AG09309 (cell line): ENCODE measurements around the gene PCCA.

Source experiments
- DNase-seq: peaks from one replicate; pipeline ENCODE4 v3.0.0-alpha.2; 2010; ENCODE audit warnings: low read depth
- H3K4me3 ChIP-seq: 2 replicates; pipeline ENCODE4 v1.5.1; 2011; ENCODE audit warnings: mild to moderate bottlenecking, low read depth, low read length, moderate library complexity; ENCODE audit not compliant: control insufficient read depth
- CTCF ChIP-seq: IDR thresholded peaks from 2 replicates; pipeline ENCODE4 v1.5.1; 2011; ENCODE audit warnings: mild to moderate bottlenecking, low read depth, low read length, inconsistent platforms; ENCODE audit not compliant: insufficient read depth, control insufficient read depth; ENCODE audit errors: missing control alignments

The PCCA gene

DNA sequence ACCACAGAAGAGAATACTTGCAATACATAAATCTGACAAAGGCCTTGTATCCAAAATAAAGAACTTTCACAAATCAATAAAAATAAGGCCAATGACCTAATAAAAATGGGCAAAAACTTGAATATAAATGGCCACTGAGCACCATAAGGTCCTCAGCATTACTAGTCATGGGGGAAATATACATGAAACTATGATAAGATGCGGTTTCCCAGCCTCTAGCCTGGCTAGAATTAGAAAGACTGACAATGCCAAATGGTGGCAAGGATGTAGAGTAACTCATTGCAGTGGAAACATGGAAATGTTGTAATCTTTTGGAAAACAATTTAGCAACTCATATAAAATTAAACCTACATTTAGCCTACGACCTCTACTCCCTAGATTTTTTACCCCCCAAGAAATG is 272.6 kb downstream of the PCCA start:
- TF ChIP-seq CTCF: no peak
- no peak for DNase-seq
- no peak overlapping the region for H3K4me3 ChIP-seq

DNA sequence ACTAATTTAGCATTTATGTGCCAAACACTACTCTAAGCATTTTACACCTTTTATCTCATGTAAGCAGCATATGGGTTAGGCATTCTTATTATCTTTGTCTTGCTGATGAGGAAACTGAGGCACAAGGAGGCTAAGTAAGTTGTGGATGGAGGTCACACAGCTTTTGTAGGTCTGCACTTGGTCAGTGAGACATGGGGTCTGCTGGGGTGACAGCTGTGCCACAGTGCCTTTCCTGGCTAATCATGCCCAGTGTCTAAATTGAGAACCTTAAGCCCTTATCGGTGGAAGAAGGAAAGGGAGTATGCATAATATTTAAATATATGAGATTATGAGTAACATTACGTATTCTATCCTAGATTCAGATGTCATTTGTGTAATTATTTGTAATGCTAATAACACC is 273.5 kb downstream of the PCCA start:
- DNase-seq: no peak
- TF ChIP-seq CTCF: no peak
- no peak overlapping the region for H3K4me3 ChIP-seq

DNA sequence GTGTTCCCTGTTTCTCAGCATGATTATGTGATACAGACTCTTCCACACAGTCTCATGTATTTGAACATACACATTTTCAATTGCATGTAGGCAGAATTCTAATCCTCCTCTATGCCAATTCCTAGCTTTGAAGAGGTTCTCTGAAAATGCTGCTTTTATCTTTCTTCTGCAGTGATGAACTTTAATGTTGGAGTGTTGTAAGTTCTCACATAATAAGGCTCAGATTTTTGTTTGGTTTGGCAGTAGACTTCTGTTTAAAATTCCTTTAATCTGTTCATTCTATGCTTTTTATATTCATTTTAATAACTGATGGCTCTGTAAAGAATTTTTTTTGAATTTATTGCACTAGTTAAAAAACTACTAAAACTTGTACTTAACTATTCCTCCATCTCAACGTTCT is 273.9 kb downstream of the PCCA start:
- no peak for TF ChIP-seq CTCF
- H3K4me3 ChIP-seq: no peak overlapping the region
- DNase-seq: no peak

DNA sequence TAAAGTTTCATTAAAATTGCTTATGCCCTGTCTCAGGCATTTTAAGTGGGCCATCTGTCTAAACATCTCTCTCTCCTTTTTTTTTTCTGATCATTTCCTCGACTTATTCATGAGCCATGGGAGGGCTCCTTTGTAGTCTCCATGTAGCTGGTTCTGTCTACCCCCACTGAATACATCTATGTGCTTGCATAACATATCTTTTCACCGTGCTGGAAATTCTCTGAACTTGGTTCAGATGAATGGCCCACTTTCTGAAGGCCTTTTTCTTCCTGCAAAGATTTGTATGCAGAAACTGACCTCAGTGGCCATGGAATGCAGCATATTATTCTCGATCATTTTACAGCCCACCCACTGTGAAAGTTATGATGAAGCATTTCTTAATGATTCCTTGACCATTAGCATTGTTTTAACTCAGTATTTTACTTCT is 274.4 kb downstream of the PCCA start:
- peak; percentile 13 for DNase-seq
- TF ChIP-seq CTCF: no peak
- H3K4me3 ChIP-seq: no peak overlapping the region

GRCh38 chr13:100363874-100364273 is 275.0 kb downstream of the PCCA start:
- no peak for TF ChIP-seq CTCF
- DNase-seq: peak; percentile 31
- H3K4me3 ChIP-seq: no peak overlapping the region

DNA sequence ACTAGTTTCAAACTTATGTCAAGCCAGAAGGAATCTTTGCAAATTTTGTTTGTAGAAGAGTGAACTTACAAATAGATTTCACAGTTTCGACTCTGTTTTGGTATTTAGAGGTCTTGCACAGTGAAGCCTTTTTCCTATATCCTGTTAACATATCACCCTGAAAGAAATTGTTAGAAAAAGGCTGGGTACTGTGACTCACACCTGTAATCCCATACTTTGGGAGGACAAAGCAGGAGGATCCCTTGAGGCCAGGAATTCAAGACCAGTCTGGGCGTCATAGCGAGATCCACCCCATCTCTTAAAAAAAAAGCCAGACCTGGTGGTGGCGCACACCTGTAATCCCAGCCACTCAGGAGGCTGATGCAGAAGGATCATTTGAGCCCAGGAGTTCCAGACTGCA is 275.7 kb downstream of the PCCA start:
- no peak for DNase-seq
- H3K4me3 ChIP-seq: no peak overlapping the region
- no peak for TF ChIP-seq CTCF

DNA sequence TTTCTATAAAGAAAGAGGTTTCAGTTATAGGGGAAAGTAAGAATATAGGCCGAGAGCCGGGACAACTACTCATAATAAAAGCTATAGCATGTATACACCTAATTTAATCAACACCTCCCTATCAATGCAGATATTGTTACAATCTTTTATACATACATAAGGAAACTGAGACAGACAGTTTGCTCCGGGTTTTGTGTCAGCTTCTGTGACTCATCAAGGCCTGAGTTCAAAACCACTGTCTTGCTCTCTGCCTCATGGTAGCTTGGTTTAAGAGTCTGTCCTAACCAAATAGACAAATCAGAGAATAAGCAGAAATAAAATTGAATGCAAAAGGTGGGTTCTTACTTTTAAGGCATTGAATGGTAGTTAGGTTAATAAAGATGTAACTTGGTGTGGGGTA is 276.8 kb downstream of the PCCA start:
- no peak for DNase-seq
- no peak overlapping the region for H3K4me3 ChIP-seq
- no peak for TF ChIP-seq CTCF
